GM23248 (cell line): ENCODE results near the gene TEN1. TPM values are rescaled to one million over a fixed set of nuclear protein-coding genes. Genes with fewer than 3 reads are reported as not detected.
"Not testable (repeated sequence)": the region's sequence is repeated elsewhere in the genome, so short reads cannot be mapped to it uniquely, and the experiment has no call there.

Experiments used
- DNase-seq: peaks from one replicate; pipeline ENCODE4 v3.0.0-alpha.2; 2015
- H2AFZ ChIP-seq: fragments of 200-600 bp; sonication (generic); 2 replicates; pipeline ENCODE4 v1.6.1; 2016; ENCODE audit warnings: antibody characterized with exemption
- H3F3A ChIP-seq: fragments of 200-600 bp; sonication (generic); 2 replicates; pipeline ENCODE4 v1.6.1; 2016; ENCODE audit warnings: mild to moderate bottlenecking, antibody characterized with exemption, mixed run types; ENCODE audit not compliant: insufficient read depth
- H3K27ac ChIP-seq: fragments of 200-600 bp; sonication (generic); 2 replicates; pipeline ENCODE4 v1.5.1; 2016; ENCODE audit warnings: mild to moderate bottlenecking
- H3K27me3 ChIP-seq: fragments of 200-600 bp; sonication (generic); replicated peaks from 2 replicates; pipeline ENCODE4 v1.6.1; 2016; ENCODE audit warnings: mild to moderate bottlenecking; ENCODE audit not compliant: insufficient read depth
- H3K36me3 ChIP-seq: fragments of 200-600 bp; sonication (generic); 2 replicates; pipeline ENCODE4 v1.6.1; 2016; ENCODE audit warnings: low read depth, mild to moderate bottlenecking
- H3K4me1 ChIP-seq: fragments of 200-600 bp; sonication (generic); 2 replicates; pipeline ENCODE4 v1.6.1; 2016; ENCODE audit warnings: mild to moderate bottlenecking; ENCODE audit not compliant: insufficient read depth
- H3K4me2 ChIP-seq: fragments of 200-600 bp; sonication (generic); one replicate; pipeline ENCODE4 v1.6.1; 2016; ENCODE audit warnings: mild to moderate bottlenecking; ENCODE audit not compliant: unreplicated experiment
- H3K4me3 ChIP-seq: fragments of 200-600 bp; sonication (generic); 2 replicates; pipeline ENCODE4 v1.5.1; 2016; ENCODE audit warnings: mild to moderate bottlenecking
- H3K79me2 ChIP-seq: fragments of 200-600 bp; sonication (generic); 2 replicates; pipeline ENCODE4 v1.6.1; 2016; ENCODE audit warnings: mild to moderate bottlenecking; ENCODE audit not compliant: insufficient read depth
- H3K9ac ChIP-seq: fragments of 200-600 bp; sonication (generic); 2 replicates; pipeline ENCODE4 v1.6.1; 2016; ENCODE audit warnings: mild to moderate bottlenecking
- H3K9me2 ChIP-seq: fragments of 200-600 bp; sonication (generic); 2 replicates; pipeline ENCODE4 v1.6.1; 2016; ENCODE audit warnings: mixed run types, mild to moderate bottlenecking, moderate library complexity; ENCODE audit not compliant: insufficient read depth
- H3K9me3 ChIP-seq: fragments of 200-600 bp; sonication (generic); one replicate; pipeline ENCODE4 v1.6.1; 2017; ENCODE audit warnings: low read depth
- H4K20me1 ChIP-seq: fragments of 200-600 bp; sonication (generic); 2 replicates; pipeline ENCODE4 v1.6.0; 2016; ENCODE audit not compliant: insufficient read depth
- EZH2 ChIP-seq: fragments of 200-600 bp; sonication (generic); IDR thresholded peaks from 2 replicates; pipeline ENCODE4 v1.6.1; 2018; ENCODE audit warnings: antibody characterized with exemption, mild to moderate bottlenecking; ENCODE audit not compliant: insufficient read depth, poor library complexity, severe bottlenecking
- EZH2phosphoT487 ChIP-seq: fragments of 200-600 bp; sonication (generic); IDR thresholded peaks from 2 replicates; pipeline ENCODE4 v1.6.1; 2018; ENCODE audit warnings: antibody characterized with exemption, moderate library complexity, mild to moderate bottlenecking, low read depth; ENCODE audit not compliant: insufficient read depth
- WGBS, 2 experiments: methylation state at CpG; one replicate each; pipeline ENCODE4 v1.1.6; 2015 to 2017; ENCODE audit warnings: low lambda C conversion rate in 2 of 2, low coverage in 1 of 2; ENCODE audit errors: missing lambda C conversion rate in 2 of 2; 5-methylcytosine and 5-hydroxymethylcytosine counted together
- in situ Hi-C: fragments of 300-500 bp; cut with MboI; formaldehyde crosslinking; loops from 2 replicates; pipeline ENCODE4 v1.15.0; 2020
- polyA plus RNA-seq: library from polyadenylated mRNA; unstranded; fragments of >200 nt; fragmentation: Nextera tagmentation; extraction: Ambion mirVana; gene quantifications from 2 replicates; pipeline ENCODE4 v1.2.1, GENCODE V29; 2016
- total RNA-seq: library from RNA; depleted of rRNA; stranded (reverse); fragments of >200 nt; shearing (Covaris generic); gene quantifications from 2 replicates; pipeline ENCODE4 v1.2.3, GENCODE V29; 2014

The TEN1 gene
- total and polyA plus RNA-seq, 2 experiments from 2014 or later, result 19.5 to 21.2 TPM

GRCh38 chr17:75959051-75959838 lies 19.8 kb upstream of the TEN1 start:
- in situ Hi-C loops, result no loop called here
- Histone ChIP-seq H2AFZ (no peak overlapping the region), H3K4me3 (no peak overlapping the region), H3F3A (no peaks in the 10 kb centered on the region), H3K27ac (no peak overlapping the region), H3K36me3 (peaks cover 13% of the 10 kb centered on the region; the same call in 1 of the 2 replicates), H3K9me2 (no peaks in the 10 kb centered on the region), H3K4me2 (no peak overlapping the region), H4K20me1 (no peaks in the 10 kb centered on the region), H3K4me1 (no peaks in the 10 kb centered on the region), H3K9me3 (no peaks in the 10 kb centered on the region), H3K9ac (no peak overlapping the region), H3K79me2 (peaks cover 69% of the 10 kb centered on the region), H3K27me3 (no peaks in the 10 kb centered on the region)
- DNase-seq, result no peak
- TF ChIP-seq EZH2phosphoT487, result no peak
- 57 to 61% methylated on average over 8 of the region's 8 CpGs for WGBS, 2 experiments

DNA sequence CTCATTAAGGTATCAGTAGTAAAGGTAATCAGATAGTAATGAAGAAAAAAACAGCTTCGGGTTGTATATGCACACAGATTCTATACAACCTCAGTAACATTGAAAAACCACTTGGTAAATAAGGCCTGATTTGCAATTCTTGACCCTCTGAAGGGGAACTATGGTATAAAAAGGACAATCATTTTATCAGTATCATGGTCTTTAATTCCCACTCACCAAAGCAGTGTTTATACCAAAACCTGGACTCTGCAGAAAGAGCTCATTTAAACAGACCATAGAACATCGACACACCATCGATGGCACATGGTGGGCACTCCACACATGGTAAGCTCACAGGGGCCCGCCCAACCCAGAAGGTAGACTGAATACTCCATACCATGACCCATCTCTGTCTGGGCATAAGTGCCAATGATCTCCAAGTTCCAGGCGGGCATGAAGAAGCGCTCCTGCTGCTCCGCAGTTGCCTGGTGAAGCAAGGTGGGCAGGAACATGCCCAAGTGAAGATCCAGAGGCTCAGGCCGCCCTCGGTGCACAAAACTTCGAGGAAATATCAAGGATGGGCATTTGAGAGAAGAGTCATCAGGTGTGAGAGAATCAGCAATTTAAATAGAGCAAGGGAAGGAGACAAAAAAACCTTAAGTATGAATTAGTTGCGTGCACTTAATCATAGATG lies 19.1 kb upstream of the TEN1 start:
- Histone ChIP-seq H3K36me3 (peaks cover 12% of the 10 kb centered on the region; the same call in 1 of the 2 replicates), H3K4me3 (no peak overlapping the region), H3K4me1 (no peaks in the 10 kb centered on the region), H3K9me2 (no peaks in the 10 kb centered on the region), H3K4me2 (no peak overlapping the region), H4K20me1 (no peaks in the 10 kb centered on the region), H3F3A (no peaks in the 10 kb centered on the region), H3K27ac (no peak overlapping the region), H2AFZ (no peak overlapping the region), H3K27me3 (no peaks in the 10 kb centered on the region), H3K9ac (no peak overlapping the region), H3K79me2 (peaks cover 76% of the 10 kb centered on the region), H3K9me3 (no peaks in the 10 kb centered on the region)
- in situ Hi-C loops, result no loop called here
- DNase-seq, result no peak
- WGBS, 2 experiments, result 87 to 93% methylated on average over 11 of the region's 11 CpGs
- TF ChIP-seq EZH2phosphoT487 (no peak), EZH2 (no peak)

DNA sequence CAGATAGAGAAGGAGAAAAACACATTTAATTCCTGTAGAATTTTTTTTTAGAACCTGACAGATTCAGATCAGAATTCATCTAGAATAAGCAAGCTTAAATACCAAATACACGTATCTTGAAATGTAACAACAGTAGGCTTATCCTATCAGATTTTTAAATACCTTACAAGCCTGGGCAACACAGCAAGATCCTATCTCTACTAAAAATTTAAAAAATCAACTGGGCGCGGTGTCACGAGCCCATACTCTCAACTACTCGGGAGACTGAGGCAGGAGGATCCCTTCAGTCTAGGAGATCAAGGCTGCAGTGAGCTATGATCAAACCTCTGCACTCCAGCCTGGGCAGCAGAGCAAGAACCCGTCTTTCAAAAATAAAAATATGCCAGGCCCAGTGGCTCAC lies 13.6 kb upstream of the TEN1 start:
- no peak overlapping the region for H3K9ac ChIP-seq
- H2AFZ ChIP-seq, result no peak overlapping the region
- H3K79me2 ChIP-seq, result peaks cover 90% of the 10 kb centered on the region
- H3K27ac ChIP-seq, result no peak overlapping the region
- H3K4me1 ChIP-seq, result peaks cover 7% of the 10 kb centered on the region; the same call in 1 of the 2 replicates
- in situ Hi-C loops, result no loop called here
- H3K36me3 ChIP-seq, result peaks cover 5% of the 10 kb centered on the region; the same call in 1 of the 2 replicates
- H3K9me3 ChIP-seq, result no peaks in the 10 kb centered on the region
- no peaks in the 10 kb centered on the region for H3K9me2 ChIP-seq
- no peaks in the 10 kb centered on the region for H3K27me3 ChIP-seq
- H3K4me3 ChIP-seq, result no peak overlapping the region
- TF ChIP-seq EZH2phosphoT487, result no peak
- TF ChIP-seq EZH2, result no peak
- WGBS, 2 experiments, result 95 to 96% methylated on average over 6 of the region's 6 CpGs
- no peak for DNase-seq
- no peak overlapping the region for H3K4me2 ChIP-seq
- H4K20me1 ChIP-seq, result no peaks in the 10 kb centered on the region
- H3F3A ChIP-seq, result peaks cover 9% of the 10 kb centered on the region; the same call in 1 of the 2 replicates

DNA sequence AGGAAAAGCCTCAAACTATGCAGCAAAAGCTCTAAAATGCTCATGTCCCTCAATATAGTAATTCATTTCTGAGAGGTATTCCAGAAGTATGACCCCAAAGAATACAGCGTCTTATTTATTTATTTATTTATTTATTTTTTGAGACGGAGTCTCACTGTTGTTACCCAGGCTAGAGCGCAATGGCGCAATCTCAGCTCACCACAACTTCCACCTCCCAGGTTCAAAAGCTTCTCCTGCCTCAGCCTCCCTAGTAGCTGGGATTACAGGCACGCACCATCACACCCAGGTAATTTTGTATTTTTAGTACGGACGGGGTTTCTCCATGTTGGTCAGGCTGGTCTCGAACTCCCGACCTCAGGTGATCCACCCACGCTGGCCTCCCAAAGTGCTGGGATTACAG lies 10.0 kb upstream of the TEN1 start:
- H3K27ac ChIP-seq, H3K4me3 ChIP-seq, H3K9me3 ChIP-seq, in situ Hi-C loops, DNase-seq, H2AFZ ChIP-seq, H4K20me1 ChIP-seq, H3K27me3 ChIP-seq, H3K4me1 ChIP-seq, H3K9me2 ChIP-seq, H3K36me3 ChIP-seq, H3K4me2 ChIP-seq, H3K9ac ChIP-seq: not testable (repeated sequence)
- Histone ChIP-seq H3K79me2 (peaks cover 91% of the 10 kb centered on the region), H3F3A (peaks cover 12% of the 10 kb centered on the region; the same call in 1 of the 2 replicates)
- WGBS, 2 experiments, result 90 to 91% methylated on average over 10 of the region's 10 CpGs
